LNCAP (cell line): Measurements from ENCODE around the gene RTN4.

Experiments
- CTCF ChIP-seq: fragments of 450-650 bp; IDR thresholded peaks from 2 replicates; pipeline ENCODE4 v1.5.1; 2017; ENCODE audit warnings: mild to moderate bottlenecking

The RTN4 gene

GRCh38 chr2:54962511-54962910 lies 87.7 kb downstream of the RTN4 start:
- TF ChIP-seq CTCF: no peak

- TF ChIP-seq CTCF: no peak
Measured at GRCh38 chr2:54960164-54960563, 90.1 kb downstream of the RTN4 start.

GRCh38 chr2:54958717-54959371 lies 91.4 kb downstream of the RTN4 start:
- no peak for TF ChIP-seq CTCF

- no peak for TF ChIP-seq CTCF
Measured at GRCh38 chr2:54957321-54957999, 92.8 kb downstream of the RTN4 start.

- no peak for TF ChIP-seq CTCF
Measured at GRCh38 chr2:54956111-54956627, 94.1 kb downstream of the RTN4 start.

- no peak for TF ChIP-seq CTCF
Measured at GRCh38 chr2:54955358-54956110, 94.7 kb downstream of the RTN4 start.

- TF ChIP-seq CTCF: no peak
Measured at GRCh38 chr2:54954705-54955357, 95.4 kb downstream of the RTN4 start.
